HG03159 (cell line): Measurements from ENCODE around the gene MB.

Experiments
- ATAC-seq: cut with Tn5 transposase; IDR thresholded peaks from one replicate; pipeline ENCODE4 v1.9.1; 2021; ENCODE audit warnings: mild to moderate bottlenecking, moderate library complexity; ENCODE audit not compliant: unreplicated experiment

MB gene

DNA sequence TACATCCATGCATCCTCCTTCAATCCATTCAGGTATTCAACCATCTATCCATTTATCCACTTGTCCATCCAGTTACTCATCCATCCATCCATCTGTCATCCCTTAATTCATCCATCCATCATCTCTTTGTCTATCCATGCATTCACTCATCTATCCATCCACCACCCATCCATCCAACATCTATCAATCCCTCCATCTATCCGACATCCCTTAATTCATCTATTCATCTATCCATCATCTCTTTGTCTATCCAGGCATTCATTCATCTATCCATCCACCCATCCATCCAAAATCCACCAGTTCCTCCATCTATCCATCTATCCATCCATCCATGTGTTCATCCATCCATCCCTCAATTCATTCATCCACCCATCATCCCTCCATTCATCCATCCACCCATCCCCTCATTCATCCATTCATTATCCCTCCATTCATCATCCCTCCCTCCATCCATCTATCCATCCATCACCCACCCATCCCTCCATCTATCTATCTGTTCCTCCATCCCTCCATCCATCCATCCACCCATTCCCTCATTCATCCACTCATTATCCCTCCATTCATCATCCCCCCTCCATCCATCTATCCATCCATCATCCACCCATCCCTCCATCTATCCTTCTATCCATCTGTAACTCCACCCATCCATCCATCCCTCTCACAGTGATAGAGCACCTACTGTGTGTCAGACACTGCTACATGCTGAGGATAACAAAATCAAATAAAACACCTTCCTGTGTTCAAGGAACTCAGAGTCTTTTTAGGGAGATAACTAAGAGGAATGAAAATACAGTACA lies 1.5 kb upstream of the MB start:
- no peak for ATAC-seq

DNA sequence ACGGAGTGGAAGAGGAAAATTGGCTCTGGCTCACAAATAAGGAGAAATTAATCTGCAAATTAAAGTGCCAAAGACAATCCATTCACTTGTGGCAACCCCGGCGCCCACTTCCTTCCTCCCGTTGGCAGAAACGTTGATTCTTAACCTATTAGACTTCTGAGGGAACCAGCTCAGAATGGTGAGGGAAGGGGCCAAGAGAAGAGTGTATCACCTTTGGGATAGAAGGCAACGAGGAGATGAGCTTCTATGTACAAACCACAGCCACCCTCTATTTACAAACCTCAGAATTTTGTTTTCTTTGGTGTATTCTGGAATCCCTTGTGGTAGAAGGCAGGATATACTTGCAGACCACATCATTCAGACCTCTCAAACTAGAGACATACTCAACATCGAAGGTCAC lies 1.1 kb downstream of the MB start:
- ATAC-seq, result no peak

DNA sequence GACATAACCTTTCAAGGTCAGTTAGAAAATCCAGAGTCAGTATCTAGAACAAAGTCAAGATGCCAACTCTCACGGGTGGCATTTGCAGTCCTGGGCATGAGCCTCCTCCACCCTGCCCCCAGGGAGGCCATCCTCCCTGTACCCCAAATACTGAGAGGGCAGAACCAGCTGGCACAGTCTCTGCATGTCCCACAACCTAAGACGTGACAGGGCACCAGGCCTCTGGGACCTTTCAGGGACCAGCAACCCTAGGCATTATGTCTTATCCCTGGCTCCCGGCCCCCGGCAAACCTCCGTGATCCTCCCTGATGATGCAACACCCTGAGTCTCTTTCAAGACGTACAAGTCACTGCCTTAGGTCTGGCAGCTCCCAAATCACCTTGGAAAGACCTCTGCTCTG lies 2.0 kb downstream of the MB start:
- ATAC-seq, result no peak

GRCh38 chr22:35614404-35614803 lies 2.7 kb downstream of the MB start:
- ATAC-seq, result no peak

DNA sequence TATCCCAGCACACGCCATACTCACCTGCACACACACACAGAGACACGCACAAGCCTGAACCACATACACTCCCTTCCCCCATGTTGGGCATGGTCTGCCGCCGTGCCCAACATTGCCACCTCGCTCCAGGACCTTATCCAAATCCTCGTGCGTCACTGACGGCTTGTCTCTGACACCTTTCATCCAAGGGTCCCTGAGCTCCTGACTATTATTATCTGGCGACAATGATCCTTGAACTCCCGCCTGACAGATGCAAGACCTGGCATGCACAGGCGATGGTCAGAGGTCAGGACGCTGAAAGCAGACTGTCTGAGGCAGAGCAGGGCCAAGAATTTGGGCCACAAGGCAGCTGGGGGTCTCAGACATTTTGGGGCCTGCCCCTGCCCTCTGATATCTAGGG lies 4.2 kb downstream of the MB start:
- ATAC-seq, result no peak

DNA sequence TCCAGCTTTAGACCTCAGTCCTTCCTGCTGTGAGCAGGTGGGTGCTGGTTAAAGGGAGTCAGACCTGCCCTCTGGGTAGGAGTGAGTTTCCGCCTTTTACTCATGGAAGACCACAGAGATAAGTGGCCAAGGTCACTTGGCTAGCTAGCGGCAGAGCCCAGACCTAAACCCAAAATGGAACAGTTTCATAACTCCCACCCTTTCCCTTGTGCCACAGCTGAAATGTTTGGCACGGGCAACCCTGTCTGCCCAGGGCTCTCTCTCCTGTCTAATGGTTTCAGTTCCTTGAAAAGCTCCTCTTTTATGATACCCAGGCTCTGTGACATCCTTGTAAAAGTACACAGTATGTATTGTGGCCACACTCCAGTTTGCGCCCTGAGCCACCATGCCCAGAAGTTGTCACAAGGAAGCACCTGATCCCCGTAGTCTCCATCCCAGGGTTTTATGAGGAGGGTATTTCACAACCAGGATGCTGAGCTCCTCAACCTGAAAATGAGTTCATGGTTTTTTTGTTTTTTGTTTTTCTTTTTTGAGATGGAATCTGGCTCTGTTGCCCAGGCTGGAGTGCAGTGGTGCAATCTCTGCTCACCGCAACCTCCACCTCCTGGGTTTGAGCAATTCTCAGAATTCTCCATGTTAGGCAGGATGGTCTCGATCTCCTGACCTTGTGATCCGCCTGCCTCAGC lies 5.1 kb downstream of the MB start:
- no peak for ATAC-seq

DNA sequence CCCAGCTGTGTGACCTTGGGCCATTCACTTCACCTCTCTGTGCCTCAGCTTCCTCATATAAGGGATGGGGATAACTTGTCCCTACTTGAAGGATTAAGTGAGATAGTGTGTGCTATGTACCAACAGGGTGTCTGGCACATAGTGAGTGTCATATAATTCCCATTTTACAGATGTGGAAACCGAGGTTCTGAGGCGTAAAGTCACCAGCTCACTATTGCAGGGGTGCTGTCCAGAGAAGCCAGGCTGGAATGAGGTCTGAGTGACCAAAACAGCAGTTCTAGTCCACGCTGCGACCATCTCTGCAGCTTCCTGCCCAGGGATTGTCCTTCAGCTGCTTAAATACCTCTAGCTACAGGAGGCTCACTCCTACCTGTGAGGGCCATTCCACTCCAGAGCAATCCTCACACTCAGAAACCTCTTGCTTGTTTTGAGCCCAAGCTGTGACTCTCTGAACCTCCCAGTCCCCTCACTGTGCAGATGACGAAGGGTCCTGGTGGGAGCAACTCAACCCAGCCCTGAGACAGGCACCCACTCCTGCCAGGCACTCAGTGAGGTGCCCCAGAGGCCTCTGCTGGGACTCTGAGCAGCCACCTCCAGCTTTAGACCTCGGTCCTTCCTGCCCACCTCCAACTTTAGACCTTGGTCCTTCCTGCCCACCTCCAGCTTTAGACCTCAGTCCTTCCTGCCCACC lies 5.8 kb downstream of the MB start:
- no peak for ATAC-seq

DNA sequence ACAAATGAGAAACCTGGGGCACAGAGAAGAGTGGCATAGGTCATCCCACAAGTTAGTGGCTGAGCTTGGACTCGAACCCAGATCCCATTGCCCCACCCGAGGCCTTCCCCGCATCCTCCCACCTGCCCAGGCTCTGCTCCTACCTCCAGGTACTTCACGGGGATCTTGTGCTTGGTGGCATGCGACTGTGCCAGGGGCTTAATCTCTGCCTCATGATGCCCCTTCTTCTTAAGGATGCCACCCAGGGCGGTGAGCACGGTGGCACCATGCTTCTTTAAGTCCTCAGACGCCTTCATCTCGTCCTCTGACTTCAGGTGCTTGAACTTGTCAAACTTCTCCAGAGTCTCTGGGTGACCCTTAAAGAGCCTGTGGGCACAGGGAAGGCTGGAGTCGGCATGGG lies 6.4 kb downstream of the MB start:
- ATAC-seq, result no peak

GRCh38 chr22:35609761-35610160 lies 7.4 kb downstream of the MB start:
- no peak for ATAC-seq

DNA sequence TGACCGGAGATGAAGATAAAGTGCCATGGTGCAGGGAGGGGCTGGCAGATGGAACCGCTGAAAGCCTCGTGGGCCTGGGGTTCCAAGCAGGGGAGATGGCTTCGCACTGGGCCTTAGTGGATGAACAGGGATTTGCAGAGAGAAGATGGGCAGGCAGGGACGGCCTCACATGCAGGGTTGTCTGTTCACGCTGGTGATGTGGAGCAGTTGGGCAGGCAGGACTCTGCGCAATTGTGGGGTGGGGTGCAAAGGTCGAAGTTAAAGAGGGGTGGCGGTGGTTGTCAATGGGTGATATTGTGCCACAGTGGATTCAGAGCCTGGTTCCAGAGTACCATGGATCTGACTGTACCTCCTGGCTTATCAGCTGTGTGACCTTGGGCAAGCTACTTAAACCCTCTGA lies 7.9 kb downstream of the MB start:
- ATAC-seq, result no peak

- ATAC-seq, result no peak
Observed at GRCh38 chr22:35608088-35608487, 9.0 kb downstream of the MB start.

DNA sequence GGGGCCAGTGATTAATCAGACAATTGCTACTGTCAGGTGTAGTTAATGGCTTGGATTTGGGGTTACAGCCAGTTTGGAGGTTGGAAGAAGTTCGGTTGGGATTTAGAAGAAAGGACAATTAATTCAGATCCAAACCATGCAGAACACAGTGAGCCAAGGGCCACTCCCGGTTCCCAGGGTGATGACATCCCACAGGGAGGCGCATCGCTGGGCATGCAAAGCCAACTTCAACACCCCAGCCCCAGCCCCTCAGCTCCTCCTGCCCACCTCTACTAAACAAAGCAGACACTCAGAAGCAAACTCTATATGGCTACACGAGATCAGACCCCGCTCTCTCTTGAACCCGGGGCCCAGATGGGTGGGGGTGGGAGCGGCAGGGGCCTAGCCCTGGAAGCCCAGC lies 10.2 kb downstream of the MB start:
- no peak for ATAC-seq

DNA sequence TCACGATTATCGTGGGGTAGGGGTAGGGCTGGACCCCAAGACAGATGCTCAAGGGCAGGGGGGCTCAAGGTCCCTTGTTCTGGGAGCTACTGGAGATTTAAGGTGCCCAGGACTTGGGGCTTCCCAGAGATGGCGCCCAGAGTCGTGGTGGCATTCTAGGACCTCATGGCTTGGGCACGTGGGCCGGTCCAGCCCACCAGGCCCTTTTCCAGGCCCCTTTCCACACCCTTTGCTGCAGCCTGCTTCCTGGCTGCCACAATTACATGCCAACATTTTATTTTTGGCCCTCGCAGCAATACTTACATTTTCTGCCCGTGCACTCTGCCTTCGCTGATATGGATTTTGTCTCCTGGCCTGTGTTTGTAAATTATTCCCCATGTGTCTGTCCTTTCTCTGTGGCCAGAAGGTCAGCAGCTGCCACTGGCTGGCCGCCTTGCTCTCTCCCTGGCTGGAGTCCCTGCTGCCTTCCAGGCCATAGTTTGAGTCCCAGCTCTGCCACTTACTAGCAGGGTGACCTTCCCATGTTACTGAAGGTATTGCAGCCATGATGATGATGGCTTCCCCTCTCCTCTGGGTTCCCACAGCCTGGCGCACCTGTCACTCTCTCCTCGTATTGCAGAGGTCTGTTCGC lies 11.2 kb downstream of the MB start:
- ATAC-seq, result no peak

DNA sequence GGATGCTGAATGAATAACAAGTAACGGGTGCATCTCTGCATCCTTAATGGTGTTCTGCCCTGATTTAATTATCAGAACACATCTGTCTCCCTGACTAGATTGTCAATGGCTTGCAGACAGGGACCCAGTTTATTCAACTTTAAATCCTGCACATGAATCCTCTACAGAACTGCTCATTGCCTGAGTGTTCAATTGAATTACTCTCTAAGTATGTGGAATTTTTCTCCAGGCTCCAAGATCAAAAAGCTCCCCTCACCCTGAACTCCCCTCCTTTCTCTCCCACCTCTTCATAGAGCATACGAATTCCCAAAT lies 11.8 kb downstream of the MB start:
- no peak for ATAC-seq

- ATAC-seq, result no peak
Observed at GRCh38 chr22:35604621-35605368, 12.3 kb downstream of the MB start.

DNA sequence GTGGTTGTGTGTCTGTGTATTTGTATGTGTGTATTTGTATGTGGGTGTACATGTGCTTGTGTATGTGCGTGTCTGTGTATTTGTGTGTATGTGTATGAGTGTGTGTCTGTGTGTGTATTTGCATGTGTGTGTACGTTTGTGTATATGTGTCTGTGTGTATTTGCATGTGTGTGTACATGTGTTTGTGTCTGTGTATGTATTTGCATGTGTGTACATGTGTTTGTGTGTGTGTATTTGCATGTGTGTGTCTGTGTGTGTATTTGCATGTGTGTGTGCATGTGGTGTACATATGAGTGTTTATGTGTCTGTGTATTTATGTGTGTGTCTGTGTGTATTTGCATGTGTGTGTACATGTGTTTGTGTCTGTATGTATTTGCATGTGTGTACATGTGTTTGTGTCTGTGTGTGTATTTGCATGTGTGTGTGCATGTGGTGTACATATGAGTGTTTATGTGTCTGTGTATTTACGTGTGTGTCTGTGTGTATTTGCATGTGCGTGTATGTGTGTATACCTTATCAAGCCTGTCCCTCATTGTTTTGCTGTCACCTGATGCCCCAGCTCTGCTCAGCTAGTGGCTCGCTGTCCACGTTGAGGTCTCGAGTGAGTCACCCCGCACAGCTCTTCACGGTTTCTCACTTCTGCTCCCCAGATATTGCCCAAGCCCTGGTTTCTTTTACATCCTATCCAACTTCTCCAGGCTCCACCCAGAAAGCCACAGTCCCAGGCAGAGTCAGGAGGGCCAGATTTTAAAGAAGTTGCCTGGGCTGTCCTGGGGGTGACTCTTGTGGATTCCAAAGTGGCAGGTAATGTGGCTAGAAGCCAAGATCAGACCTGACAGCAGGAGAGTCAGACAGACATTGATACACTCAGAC lies 15.2 kb downstream of the MB start:
- no peak for ATAC-seq

DNA sequence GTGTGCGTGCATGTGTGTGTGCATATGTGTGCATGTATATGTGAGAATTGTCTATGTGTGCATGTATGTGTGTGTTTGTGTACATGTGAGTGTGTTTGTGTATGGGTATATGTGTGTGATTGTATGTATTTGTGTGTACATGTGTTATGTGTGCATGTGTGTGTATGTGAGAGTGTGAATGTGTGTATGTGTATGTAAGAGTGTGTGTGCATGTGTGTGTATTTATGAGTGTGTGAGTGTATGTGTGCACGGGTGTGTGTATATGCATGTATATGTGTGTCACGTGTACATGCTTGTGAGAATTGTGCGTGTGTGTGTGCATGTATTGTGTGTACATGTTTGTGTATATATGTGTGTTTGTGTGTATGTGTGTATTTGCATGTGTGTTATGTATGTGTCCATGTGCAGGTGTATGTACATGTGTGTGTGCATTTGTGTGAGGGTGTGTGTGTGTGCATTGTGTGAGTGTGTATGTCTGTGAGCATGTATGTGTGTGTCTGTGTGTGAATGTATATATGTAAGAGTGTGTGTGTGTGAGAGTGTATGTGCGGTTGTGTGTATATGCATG lies 16.0 kb downstream of the MB start:
- no peak for ATAC-seq

DNA sequence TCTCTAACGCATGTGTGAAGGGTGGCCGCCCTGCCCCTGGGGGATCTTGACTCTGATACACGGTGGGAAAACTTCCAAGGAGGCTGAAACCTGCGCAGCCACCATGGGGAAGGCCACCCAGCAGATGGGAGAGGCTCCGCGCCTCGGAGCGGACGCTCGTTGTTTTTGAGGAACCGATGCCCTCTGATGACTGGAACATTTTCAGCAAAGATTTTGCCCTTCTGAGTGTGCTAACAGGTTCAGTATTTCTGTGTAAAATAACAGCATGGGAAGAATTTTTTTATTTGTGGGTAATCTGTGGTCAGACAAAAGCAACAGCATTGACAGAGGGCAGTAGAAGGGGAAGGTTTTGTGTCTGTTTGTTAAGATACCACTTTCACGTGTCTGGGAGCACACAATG lies 16.7 kb downstream of the MB start:
- no peak for ATAC-seq

DNA sequence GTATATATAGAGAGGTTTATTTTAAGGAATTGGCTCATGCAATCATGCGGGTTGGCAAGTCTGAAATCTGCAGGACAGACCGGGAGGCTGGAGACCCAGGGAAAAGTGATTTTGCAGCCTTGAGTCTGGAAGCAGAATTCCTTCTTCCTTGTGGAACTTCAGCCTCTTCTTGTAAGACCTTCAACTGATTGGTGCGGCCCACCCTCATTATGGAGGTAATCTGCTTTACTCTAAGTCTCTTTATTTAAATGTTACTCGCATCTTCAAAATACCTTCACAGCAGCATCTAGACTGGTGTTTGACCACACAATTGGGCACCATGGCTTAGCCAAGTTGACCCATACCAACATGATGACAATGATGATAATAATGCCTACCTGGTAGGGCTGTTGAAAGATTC lies 17.8 kb downstream of the MB start:
- ATAC-seq, result no peak

DNA sequence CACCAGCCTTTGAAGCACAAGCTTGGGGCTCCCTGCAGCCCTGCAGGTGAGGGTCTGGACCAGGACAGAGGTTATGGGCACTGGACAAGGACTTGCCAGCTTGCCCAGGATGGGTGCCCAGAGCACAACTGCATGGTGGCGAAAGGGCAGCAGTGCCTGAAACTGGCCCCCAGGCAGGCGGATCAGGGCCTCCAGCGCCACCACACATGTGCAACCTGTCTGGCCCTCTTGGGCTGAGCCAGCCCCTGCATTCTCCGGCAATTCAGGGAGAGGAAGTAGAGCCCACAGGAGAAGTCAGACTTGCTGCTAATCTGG lies 18.8 kb downstream of the MB start:
- ATAC-seq, result no peak
